Common myeloid progenitor, CD34-positive (primary cell): Measurements from ENCODE around the gene CYB561A3.
"Not testable (repeated sequence)": the region's sequence is repeated elsewhere in the genome, so short reads cannot be mapped to it uniquely, and the experiment has no call there.

ENCODE experiments used
- CTCF ChIA-PET: fragments of 350-600 bp; sonication (Branson Sonifier 250); formaldehyde crosslinking; loops from one replicate; lab custom pipeline; 2021; ENCODE audit warnings: antibody characterized with exemption; lab: Charles Lee
- POLR2A ChIA-PET: fragments of 350-600 bp; sonication (Branson Sonifier 250); formaldehyde crosslinking; loops from one replicate; lab custom pipeline; 2021; ENCODE audit warnings: antibody characterized with exemption; lab: Charles Lee
- DNase-seq, 3 donors: peaks; one replicate each; pipeline versions ENCODE4 v3.0.0 to v3.0.0-alpha.2; 2013
- H3K27ac ChIP-seq, 2 experiments: 1 replicate in 1 of 2; 2 replicates in 1 of 2; pipeline ENCODE4 v1.7.0; 2013; ENCODE audit warnings: inconsistent platforms in 2 of 2, low read length in 2 of 2, mild to moderate bottlenecking in 2 of 2, low read depth in 1 of 2, moderate library complexity in 1 of 2; ENCODE audit not compliant: severe bottlenecking in 2 of 2, insufficient read depth in 1 of 2, poor library complexity in 1 of 2
- H3K27me3 ChIP-seq, 5 experiments: replicated peaks in 2 of 5; 1 replicate in 3 of 5; 2 replicates in 2 of 5; pipeline versions ENCODE4 v1.6.1 to v1.7.0; 2013; ENCODE audit warnings: low read length in 4 of 5, mild to moderate bottlenecking in 2 of 5, moderate library complexity in 2 of 5, inconsistent platforms in 1 of 5; ENCODE audit not compliant: insufficient read depth in 5 of 5, control insufficient read depth in 4 of 5
- H3K36me3 ChIP-seq, 4 experiments: 1 replicate in 2 of 4; 2 replicates in 2 of 4; pipeline versions ENCODE4 v1.6.1 to v1.7.0; 2013; ENCODE audit warnings: low read length in 3 of 4, control low read depth in 1 of 4, mild to moderate bottlenecking in 1 of 4; ENCODE audit not compliant: control insufficient read depth in 4 of 4, insufficient read depth in 4 of 4
- H3K4me1 ChIP-seq, 4 experiments: 1 replicate in 3 of 4; 2 replicates in 1 of 4; pipeline versions ENCODE4 v1.6.1 to v1.7.1; 2013; ENCODE audit warnings: low read length in 3 of 4, mild to moderate bottlenecking in 3 of 4, control low read depth in 1 of 4, inconsistent platforms in 1 of 4, moderate library complexity in 1 of 4; ENCODE audit not compliant: control insufficient read depth in 4 of 4, insufficient read depth in 4 of 4; ENCODE audit errors: control extremely low read depth in 1 of 4
- H3K4me3 ChIP-seq, 7 experiments: 1 replicate in 4 of 7; 2 replicates in 3 of 7; pipeline versions ENCODE4 v1.5.1 to v1.7.0; 2013; ENCODE audit warnings: mild to moderate bottlenecking in 7 of 7, low read length in 6 of 7, moderate library complexity in 6 of 7, inconsistent platforms in 2 of 7, low read depth in 2 of 7, control low read depth in 1 of 7; ENCODE audit not compliant: insufficient read depth in 4 of 7, control insufficient read depth in 1 of 7; ENCODE audit errors: extremely low read depth in 1 of 7
- H3K9me3 ChIP-seq, 5 experiments: 1 replicate in 4 of 5; 2 replicates in 1 of 5; pipeline versions ENCODE4 v1.6.1 to v1.7.1; 2013; ENCODE audit warnings: low read length in 4 of 5, mild to moderate bottlenecking in 2 of 5, inconsistent platforms in 1 of 5, low read depth in 1 of 5, moderate library complexity in 1 of 5; ENCODE audit not compliant: control insufficient read depth in 4 of 5, insufficient read depth in 2 of 5; ENCODE audit errors: control extremely low read depth in 1 of 5
- WGBS: methylation state at CpG from one replicate; pipeline ENCODE4 v1.1.5; 2013; ENCODE audit not compliant: insufficient coverage; 5-methylcytosine and 5-hydroxymethylcytosine counted together

The CYB561A3 gene

DNA sequence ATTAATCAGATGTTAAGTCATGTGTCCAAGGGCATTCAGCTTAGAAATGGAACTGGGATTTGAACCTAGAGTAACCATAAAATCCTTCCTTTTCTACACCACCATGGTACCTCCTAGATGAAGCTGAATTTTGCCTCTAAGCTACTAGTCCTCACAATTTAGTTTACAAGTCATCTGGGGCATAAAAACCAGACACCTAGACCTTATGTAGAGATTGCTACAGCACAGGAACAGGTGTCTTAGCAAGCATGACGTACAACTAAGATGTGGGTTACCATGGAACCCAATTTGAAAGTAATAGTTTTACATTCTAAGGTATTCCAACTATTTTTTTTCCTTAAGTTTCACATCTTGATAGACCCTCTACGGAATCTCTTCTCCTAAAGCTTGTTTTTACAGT, 39.9 kb upstream of the CYB561A3 start:
- no peak for DNase-seq
- ChIA-PET CTCF (interaction anchor here (0.7 to 10.7 kb wide), 13 partner anchors 8 to 200 kb away, joined by 3 to 83 read pairs (median 4); partner anchors contain the start of gene VWCE), POLR2A (interaction anchor here (0.7 to 1.1 kb wide), 3 partner anchors 12 to 55 kb away, joined by 3 to 7 read pairs (median 5); partner anchors contain the start of genes CPSF7 and SDHAF2)
- Histone ChIP-seq H3K4me3 (no peak overlapping the region), H3K4me1 (no peaks in the 10 kb centered on the region), H3K36me3 (peaks cover 26 to 65% (median 45%) of the 10 kb centered on the region in 4 experiments), H3K9me3 (no peaks in the 10 kb centered on the region), H3K27me3 (no peaks in the 10 kb centered on the region), H3K27ac (peak overlapping the region in 1 of 2 experiments; percentile 35)
- WGBS: 94% methylated on average over 2 of the region's 2 CpGs

- Histone ChIP-seq H3K4me3 (no peak overlapping the region), H3K27ac (peak overlapping the region in 1 of 2 experiments; percentile 35), H3K9me3 (no peaks in the 10 kb centered on the region), H3K4me1 (no peaks in the 10 kb centered on the region), H3K36me3 (peaks cover 26 to 61% (median 43%) of the 10 kb centered on the region in 4 experiments), H3K27me3 (no peaks in the 10 kb centered on the region)
- no peak for DNase-seq
- ChIA-PET CTCF (interaction anchor here (0.7 to 10.7 kb wide), 13 partner anchors 8 to 199 kb away, joined by 3 to 83 read pairs (median 4); partner anchors contain the start of gene VWCE), POLR2A (interaction anchor here (0.7 to 1.1 kb wide), 2 partner anchors 28 to 55 kb away, joined by 3 to 5 read pairs; partner anchors contain the start of genes CPSF7 and SDHAF2)
- 95% methylated on average over 2 of the region's 2 CpGs for WGBS
Observed at GRCh38 chr11:61401173-61401572, 39.5 kb upstream of the CYB561A3 start.

- WGBS: 0% methylated on average over 10 of the region's 15 CpGs
- CTCF ChIA-PET: interaction anchor here (0.8 to 14.4 kb wide), 15 partner anchors 9 to 265 kb away, joined by 3 to 341 read pairs (median 5); partner anchors contain the start of genes CPSF7, CYB561A3, DDB1 and SDHAF2
- H3K4me3 ChIP-seq: peak overlapping the region; percentile 74 to 95 (median 81)
Observed at GRCh38 chr11:61392981-61393595, 31.4 kb upstream of the CYB561A3 start.

DNA sequence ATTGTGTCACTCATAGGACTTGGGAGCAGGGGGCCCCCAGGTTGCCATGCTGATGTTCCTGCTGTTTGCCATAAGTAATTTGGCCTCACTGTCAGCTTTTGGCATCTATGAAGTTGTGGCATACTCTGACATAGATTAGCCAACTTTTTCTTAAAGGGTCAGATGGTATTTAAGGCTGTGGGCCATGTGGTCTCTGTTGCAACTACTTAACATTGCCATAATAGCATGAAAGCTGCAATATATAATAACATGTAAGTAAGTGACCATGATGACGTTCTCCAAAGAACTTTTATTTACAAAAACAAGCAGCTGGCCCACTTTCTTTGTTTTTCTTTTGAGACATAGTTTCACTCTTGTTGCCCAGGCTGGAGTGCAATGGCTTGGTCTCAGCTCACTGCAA, 28.5 kb upstream of the CYB561A3 start:
- ChIA-PET CTCF (interaction anchor here (0.8 to 14.4 kb wide), 8 partner anchors 8 to 52 kb away, joined by 3 to 341 read pairs (median 4); partner anchors contain the start of genes DDB1, TKFC and TMEM138), POLR2A (no interaction called here)
- H3K27ac ChIP-seq: no peak overlapping the region
- H3K4me3 ChIP-seq: no peak overlapping the region
- peaks cover 4 to 25% (median 22%) of the 10 kb centered on the region in 4 experiments for H3K4me1 ChIP-seq
- H3K9me3 ChIP-seq: no peaks in the 10 kb centered on the region
- H3K27me3 ChIP-seq: no peaks in the 10 kb centered on the region
- DNase-seq: no peak
- 100% methylated on average over 1 of the region's 1 CpG for WGBS
- H3K36me3 ChIP-seq: peaks cover 0 to 5% (median 2%) of the 10 kb centered on the region in 4 experiments

More at GRCh38 chr11:61392981-61393595, 31.4 kb upstream of the CYB561A3 start:
- no peaks in the 10 kb centered on the region for H3K9me3 ChIP-seq
- peak overlapping the region; percentile 40 to 78 for H3K27ac ChIP-seq
- no peaks in the 10 kb centered on the region for H3K27me3 ChIP-seq
- H3K36me3 ChIP-seq: peaks cover 5 to 19% (median 11%) of the 10 kb centered on the region in 4 experiments
- DNase-seq: peak; percentile 55 to 68 (median 64)
- POLR2A ChIA-PET: interaction anchor here (0.9 to 2.7 kb wide), 3 partner anchors 31 to 37 kb away, joined by 3 to 7 read pairs (median 3); partner anchors contain the start of genes CPSF7, CYB561A3, SDHAF2 and TMEM138
- peaks cover 4 to 24% (median 21%) of the 10 kb centered on the region in 4 experiments for H3K4me1 ChIP-seq

DNA sequence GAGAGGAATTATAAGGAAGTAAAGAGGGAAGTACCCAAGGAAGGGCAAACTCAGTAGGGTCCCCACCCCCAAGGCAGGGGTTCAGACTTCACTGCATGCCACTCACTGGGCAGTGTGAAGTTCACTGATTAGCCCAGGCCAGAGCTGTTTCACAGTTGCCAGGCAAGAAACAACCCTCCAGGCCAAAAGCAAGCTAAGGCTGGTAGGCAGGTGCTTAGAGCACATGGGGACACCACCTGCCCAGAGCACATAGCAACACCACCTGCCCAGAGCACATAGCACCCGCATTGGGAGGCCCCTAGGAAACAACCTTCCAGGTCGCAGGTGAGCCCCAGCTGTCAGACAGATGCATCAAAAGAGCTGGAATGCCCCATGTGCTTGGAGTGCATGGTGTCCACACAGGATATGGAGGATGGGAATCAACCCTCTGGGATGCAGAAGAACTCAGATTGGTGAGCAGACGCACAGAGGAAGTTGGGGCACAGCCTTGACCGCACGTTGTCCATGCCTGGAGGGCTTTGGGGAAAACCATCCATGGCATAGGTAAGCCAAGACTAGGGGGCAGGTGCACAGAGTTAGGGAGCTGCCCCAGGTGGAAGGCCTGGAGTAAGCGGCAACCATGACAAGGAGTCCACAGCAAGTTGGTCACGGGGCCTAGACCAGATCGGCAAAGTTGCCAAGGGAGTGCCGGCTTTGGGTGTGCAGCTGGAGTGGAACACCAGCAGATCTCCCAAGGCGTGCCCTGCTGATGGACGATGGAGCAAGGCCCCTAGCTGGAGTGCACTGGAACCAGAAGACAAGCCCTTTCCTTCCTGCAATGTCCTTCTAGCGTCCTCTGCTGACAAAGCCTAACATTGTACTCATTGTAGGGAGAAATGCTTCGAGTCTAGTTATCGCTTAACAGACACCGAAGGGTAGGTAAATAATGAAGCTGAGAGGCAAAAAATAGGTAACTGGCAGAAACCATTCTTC, 22.9 kb upstream of the CYB561A3 start:
- peaks cover 0 to 2% (median 0%) of the 10 kb centered on the region in 4 experiments for H3K4me1 ChIP-seq
- POLR2A ChIA-PET: interaction anchor here (1.0 kb wide), 1 partner anchor 48 kb away, joined by 4 read pairs; no protein-coding TSS in a partner anchor
- no peak overlapping the region for H3K27ac ChIP-seq

GRCh38 chr11:61383859-61384258, 22.2 kb upstream of the CYB561A3 start:
- H3K9me3 ChIP-seq, H3K36me3 ChIP-seq, DNase-seq, H3K27me3 ChIP-seq, H3K4me3 ChIP-seq, H3K4me1 ChIP-seq, POLR2A ChIA-PET, H3K27ac ChIP-seq: not testable (repeated sequence)
- CTCF ChIA-PET: interaction anchor here (1.4 to 14.4 kb wide), 10 partner anchors 9 to 133 kb away, joined by 5 to 341 read pairs (median 22); partner anchors contain the start of genes CYB561A3, DDB1, TKFC and TMEM138
- 89% methylated on average over 5 of the region's 5 CpGs for WGBS

More for the DNA sequence above, 22.9 kb upstream of the CYB561A3 start:
- no peaks in the 10 kb centered on the region for H3K9me3 ChIP-seq
- no peak overlapping the region for H3K4me3 ChIP-seq
- no peaks in the 10 kb centered on the region for H3K36me3 ChIP-seq
- H3K27me3 ChIP-seq: no peaks in the 10 kb centered on the region
- DNase-seq: no peak
- CTCF ChIA-PET: interaction anchor here (0.5 to 14.4 kb wide), 24 partner anchors 10 to 256 kb away, joined by 3 to 341 read pairs (median 5); partner anchors contain the start of genes CYB561A3, DDB1, TKFC and TMEM138
- 93% methylated on average over 12 of the region's 15 CpGs for WGBS
